ENCODE data around the gene GSTT2. TPM values are rescaled to one million over a fixed set of nuclear protein-coding genes. Genes with fewer than 3 reads are reported as not detected.

The GSTT2 gene
- total RNA-seq, 1 donor from 2014 or later = 1.1 TPM

DNA sequence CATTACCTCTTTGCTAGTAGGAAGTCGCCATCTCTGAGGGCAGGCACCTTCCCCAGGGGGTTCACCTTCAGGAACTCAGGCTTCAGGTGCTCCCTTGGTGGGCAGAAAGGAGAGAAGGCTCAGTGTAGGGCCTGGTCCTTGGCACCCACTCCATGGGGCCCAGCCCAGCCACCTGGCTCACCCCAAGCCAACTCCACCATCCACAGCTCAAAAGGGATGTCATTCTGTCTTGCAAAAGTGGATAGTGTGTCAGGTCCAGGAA is 28.0 kb downstream of the GSTT2 start:
- Histone ChIP-seq H3K4me1 (peaks cover 13% of the 10 kb centered on the region), H3K27ac (no peak overlapping the region), H3K4me3 (no peak overlapping the region), H3K9me3 (no peaks in the 10 kb centered on the region), H3K27me3 (no peaks in the 10 kb centered on the region), H3K36me3 (no peaks in the 10 kb centered on the region)
- intact Hi-C loops (cut with DNase I) = no loop called here
- no peak for DNase-seq
- ATAC-seq = no peak
- TF ChIP-seq, protein P1, sequence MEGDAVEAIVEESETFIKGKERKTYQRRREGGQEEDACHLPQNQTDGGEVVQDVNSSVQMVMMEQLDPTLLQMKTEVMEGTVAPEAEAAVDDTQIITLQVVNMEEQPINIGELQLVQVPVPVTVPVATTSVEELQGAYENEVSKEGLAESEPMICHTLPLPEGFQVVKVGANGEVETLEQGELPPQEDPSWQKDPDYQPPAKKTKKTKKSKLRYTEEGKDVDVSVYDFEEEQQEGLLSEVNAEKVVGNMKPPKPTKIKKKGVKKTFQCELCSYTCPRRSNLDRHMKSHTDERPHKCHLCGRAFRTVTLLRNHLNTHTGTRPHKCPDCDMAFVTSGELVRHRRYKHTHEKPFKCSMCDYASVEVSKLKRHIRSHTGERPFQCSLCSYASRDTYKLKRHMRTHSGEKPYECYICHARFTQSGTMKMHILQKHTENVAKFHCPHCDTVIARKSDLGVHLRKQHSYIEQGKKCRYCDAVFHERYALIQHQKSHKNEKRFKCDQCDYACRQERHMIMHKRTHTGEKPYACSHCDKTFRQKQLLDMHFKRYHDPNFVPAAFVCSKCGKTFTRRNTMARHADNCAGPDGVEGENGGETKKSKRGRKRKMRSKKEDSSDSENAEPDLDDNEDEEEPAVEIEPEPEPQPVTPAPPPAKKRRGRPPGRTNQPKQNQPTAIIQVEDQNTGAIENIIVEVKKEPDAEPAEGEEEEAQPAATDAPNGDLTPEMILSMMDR (IDR thresholded peaks at IDR 0.05) = no peak

DNA sequence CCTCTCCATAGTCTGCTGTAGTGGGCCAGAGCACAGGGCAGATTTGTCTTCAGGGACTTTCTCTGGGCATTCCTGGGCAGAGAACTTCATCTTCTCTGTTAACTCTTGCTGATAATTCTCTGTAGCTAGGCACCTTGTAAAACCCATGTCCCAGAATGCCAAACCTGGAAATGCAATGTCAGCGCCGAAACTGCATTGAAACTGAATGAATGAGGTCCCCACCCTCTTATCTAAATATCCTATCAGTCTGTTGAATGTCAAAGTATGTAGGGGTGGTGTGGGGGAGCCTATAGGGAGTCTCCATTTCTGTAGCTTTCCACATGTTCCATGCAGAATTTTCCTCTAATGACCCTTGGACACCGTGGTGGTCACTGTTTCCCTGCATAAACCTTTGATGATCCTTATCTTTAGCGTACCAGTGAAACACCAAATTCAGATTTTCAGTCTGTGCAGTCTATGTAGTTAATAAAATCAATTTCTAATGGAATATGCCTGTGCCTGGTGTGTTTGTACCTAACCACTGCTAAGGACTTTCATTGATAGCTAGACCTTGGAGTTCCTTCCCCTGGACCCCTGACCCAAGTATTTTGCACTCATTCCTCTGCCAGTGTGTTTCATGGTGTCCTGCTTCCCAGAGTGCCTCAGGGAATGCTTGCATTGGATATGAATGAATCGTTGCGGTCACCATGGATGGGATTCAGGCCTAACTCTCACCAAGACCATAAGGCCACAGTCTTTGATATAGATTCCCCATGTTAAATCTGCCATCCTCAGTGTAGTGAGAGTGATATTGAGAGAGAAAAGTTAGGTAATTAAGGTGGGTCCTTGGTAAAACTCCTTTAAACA is 28.7 kb downstream of the GSTT2 start:
- no peaks in the 10 kb centered on the region for H3K27me3 ChIP-seq
- H3K9me3 ChIP-seq = no peaks in the 10 kb centered on the region
- TF ChIP-seq, protein P1 (IDR thresholded peaks at IDR 0.05) = no peak
- ATAC-seq (no peak), DNase-seq (no peak)
- no peaks in the 10 kb centered on the region for H3K36me3 ChIP-seq
- H3K4me1 ChIP-seq = peaks cover 15% of the 10 kb centered on the region
- H3K27ac ChIP-seq = no peak overlapping the region
- no peak overlapping the region for H3K4me3 ChIP-seq
- intact Hi-C loops (cut with DNase I) = no loop called here

DNA sequence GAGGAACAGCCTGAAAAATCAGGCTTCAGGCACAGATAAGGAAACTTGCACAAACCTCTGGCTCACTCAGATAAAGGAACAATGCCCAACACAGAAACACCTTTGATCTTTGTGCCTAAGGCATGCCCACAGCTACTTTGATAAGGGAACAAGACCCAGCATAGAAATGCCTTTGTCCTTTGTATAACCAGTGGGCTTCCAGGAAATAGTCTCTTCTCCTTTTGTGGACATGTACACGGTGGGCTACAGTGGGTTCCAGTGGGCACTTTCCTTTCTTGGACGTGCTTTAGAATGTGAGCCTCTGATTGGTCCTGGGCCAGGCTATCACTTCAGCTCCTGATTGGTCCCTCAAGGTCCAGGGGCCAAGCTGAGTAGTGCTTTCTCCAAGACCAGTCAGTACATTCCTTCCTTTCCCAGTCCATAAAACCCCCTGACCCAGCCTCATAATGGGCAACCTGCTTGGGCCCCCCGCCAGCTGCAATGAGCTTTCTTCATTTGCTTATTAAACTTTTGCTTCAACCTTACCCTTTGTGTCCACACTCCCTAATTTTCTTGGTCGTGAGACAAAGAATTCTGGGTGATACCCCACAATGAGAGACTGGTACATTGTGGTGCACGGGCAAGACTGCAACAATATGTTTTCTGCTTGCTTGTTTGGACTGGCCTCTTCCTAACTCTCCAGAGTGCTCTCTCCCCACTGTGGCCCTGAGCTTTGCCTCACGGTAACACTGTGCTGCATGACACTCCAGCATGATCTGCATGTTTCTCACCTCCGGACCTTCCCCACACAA is 29.5 kb downstream of the GSTT2 start:
- Histone ChIP-seq H3K27me3 (no peaks in the 10 kb centered on the region), H3K27ac (no peak overlapping the region), H3K4me1 (peaks cover 15% of the 10 kb centered on the region), H3K9me3 (no peaks in the 10 kb centered on the region), H3K36me3 (no peaks in the 10 kb centered on the region), H3K4me3 (no peak overlapping the region)
- ATAC-seq (no peak), DNase-seq (no peak)
- intact Hi-C loops (cut with DNase I) = no loop called here
- TF ChIP-seq, protein P1 (IDR thresholded peaks at IDR 0.05) = no peak

DNA sequence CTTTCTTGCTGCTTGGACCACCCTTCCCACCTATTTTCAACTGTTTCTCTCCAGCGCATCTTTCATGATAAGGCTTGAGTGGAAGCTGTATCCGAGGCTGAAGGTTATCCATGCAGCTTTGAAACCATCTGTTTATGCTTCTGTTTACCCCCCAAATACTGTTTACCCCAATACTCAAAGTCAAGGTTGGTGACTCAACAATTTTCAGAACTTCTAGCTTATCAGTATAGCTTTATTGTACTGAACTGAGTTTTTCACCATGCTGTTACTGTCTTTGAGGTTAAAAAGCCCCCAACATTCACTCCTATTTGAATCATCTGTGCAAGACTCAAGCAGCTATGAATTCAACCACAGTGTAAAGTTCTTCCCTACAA is 30.1 kb downstream of the GSTT2 start:
- H3K9me3 ChIP-seq = no peaks in the 10 kb centered on the region
- H3K27me3 ChIP-seq = no peaks in the 10 kb centered on the region
- H3K4me3 ChIP-seq = no peak overlapping the region
- DNase-seq (no peak), ATAC-seq (no peak)
- intact Hi-C loops (cut with DNase I) = no loop called here
- no peaks in the 10 kb centered on the region for H3K36me3 ChIP-seq
- H3K27ac ChIP-seq = no peak overlapping the region
- TF ChIP-seq, protein P1 (IDR thresholded peaks at IDR 0.05) = no peak
- peaks cover 15% of the 10 kb centered on the region for H3K4me1 ChIP-seq

GRCh38 chr22:24011735-24012068 is 31.8 kb downstream of the GSTT2 start:
- DNase-seq (no peak), ATAC-seq (peak; percentile 4)
- peak overlapping the region; percentile 82 for H3K27ac ChIP-seq
- peaks cover 15% of the 10 kb centered on the region for H3K4me1 ChIP-seq
- no peaks in the 10 kb centered on the region for H3K9me3 ChIP-seq
- no peaks in the 10 kb centered on the region for H3K27me3 ChIP-seq
- TF ChIP-seq, protein P1 (IDR thresholded peaks at IDR 0.05) = no peak
- H3K36me3 ChIP-seq = no peaks in the 10 kb centered on the region
- intact Hi-C loops (cut with DNase I) = no loop called here
- H3K4me3 ChIP-seq = peak overlapping the region; percentile 61

All from upper lobe of right lung (tissue), 1 donor.